OCI-LY7 (cell line): ENCODE measurements around the gene GNG3.

Experiments used
- CTCF ChIP-seq: fragments of 200-600 bp; sonication (generic); conservative IDR thresholded peaks from 2 replicates; pipeline ENCODE4 v1.5.1; 2014; ENCODE audit warnings: mild to moderate bottlenecking, antibody characterized with exemption, low read length, moderate library complexity, mixed read lengths
- EZH2phosphoT487 ChIP-seq: fragments of 200-600 bp; sonication (generic); IDR thresholded peaks from 2 replicates; pipeline ENCODE4 v1.6.1; 2018; ENCODE audit warnings: low read depth, borderline replicate concordance, mild to moderate bottlenecking, mixed run types, antibody characterized with exemption, low read length, moderate library complexity, mixed read lengths

- TF ChIP-seq CTCF (no peak), EZH2phosphoT487 (no peak)
These were observed 44.8 kb downstream of the GNG3 start for GRCh38 chr11:62752177-62752785.
